Epithelial cell of prostate (primary cell): ENCODE results near the gene GNG12.
"Not testable (repeated sequence)": the region's sequence is repeated elsewhere in the genome, so short reads cannot be mapped to it uniquely, and the experiment has no call there.

Source experiments
- DNase-seq: peaks from one replicate; pipeline ENCODE4 v3.0.0-alpha.2; 2011; ENCODE audit warnings: low read depth, low spot score
- H3K27ac ChIP-seq: fragments of 450-650 bp; 2 replicates; pipeline ENCODE4 v1.5.1; 2017; ENCODE audit warnings: mild to moderate bottlenecking

The GNG12 gene

GRCh38 chr1:67740543-67740942 is 92.7 kb downstream of the GNG12 start:
- H3K27ac ChIP-seq, result peak overlapping the region; percentile 12
- no peak for DNase-seq

- no peak for DNase-seq
- peak overlapping the region; percentile 88 for H3K27ac ChIP-seq
Measured at GRCh38 chr1:67739361-67739760, 93.9 kb downstream of the GNG12 start.

- DNase-seq, result no peak
- H3K27ac ChIP-seq, result peak overlapping the region; percentile 88
Measured at GRCh38 chr1:67738401-67738800, 94.9 kb downstream of the GNG12 start.

GRCh38 chr1:67737875-67738274 is 95.4 kb downstream of the GNG12 start:
- no peak for DNase-seq
- peak overlapping the region; percentile 88 for H3K27ac ChIP-seq

GRCh38 chr1:67736750-67737149 is 96.5 kb downstream of the GNG12 start:
- no peak for DNase-seq
- H3K27ac ChIP-seq, result peak overlapping the region; percentile 88

GRCh38 chr1:67735806-67736627 is 97.2 kb downstream of the GNG12 start:
- H3K27ac ChIP-seq, result peak overlapping the region; percentile 88
- no peak for DNase-seq

- DNase-seq, result no peak
- H3K27ac ChIP-seq, result peak overlapping the region; percentile 88
Measured at GRCh38 chr1:67735206-67735605, 98.1 kb downstream of the GNG12 start.

GRCh38 chr1:67734323-67734690 is 99.0 kb downstream of the GNG12 start:
- H3K27ac ChIP-seq, result no peak overlapping the region
- no peak for DNase-seq

GRCh38 chr1:67733681-67734322 is 99.5 kb downstream of the GNG12 start:
- H3K27ac ChIP-seq, result no peak overlapping the region
- DNase-seq, result no peak

GRCh38 chr1:67732750-67733151 is 100.5 kb downstream of the GNG12 start:
- DNase-seq, result no peak
- H3K27ac ChIP-seq, result no peak overlapping the region

- no peak for DNase-seq
- H3K27ac ChIP-seq, result no peak overlapping the region
Measured at GRCh38 chr1:67731322-67731721, 101.9 kb downstream of the GNG12 start.

- H3K27ac ChIP-seq, result peak overlapping the region; percentile 55
- DNase-seq, result not testable (repeated sequence)
Measured at GRCh38 chr1:67730312-67730711, 103.0 kb downstream of the GNG12 start.

GRCh38 chr1:67729872-67730271 is 103.4 kb downstream of the GNG12 start:
- DNase-seq, result no peak
- H3K27ac ChIP-seq, result peak overlapping the region; percentile 55

- peak overlapping the region; percentile 96 for H3K27ac ChIP-seq
Measured at GRCh38 chr1:67726224-67726623, 107.0 kb downstream of the GNG12 start.

GRCh38 chr1:67724928-67725560 is 108.2 kb downstream of the GNG12 start:
- DNase-seq, result no peak
- peak overlapping the region; percentile 96 for H3K27ac ChIP-seq

More at GRCh38 chr1:67726224-67726623, 107.0 kb downstream of the GNG12 start:
- DNase-seq, result no peak

GRCh38 chr1:67723620-67724019 is 109.6 kb downstream of the GNG12 start:
- peak; percentile 79 for DNase-seq

GRCh38 chr1:67723126-67723525 is 110.1 kb downstream of the GNG12 start:
- DNase-seq, result no peak
- H3K27ac ChIP-seq, result peak overlapping the region; percentile 96

More at GRCh38 chr1:67723620-67724019, 109.6 kb downstream of the GNG12 start:
- peak overlapping the region; percentile 96 for H3K27ac ChIP-seq

- no peak for DNase-seq
- peak overlapping the region; percentile 96 for H3K27ac ChIP-seq
Measured at GRCh38 chr1:67722292-67722944, 110.8 kb downstream of the GNG12 start.

GRCh38 chr1:67721650-67722291 is 111.5 kb downstream of the GNG12 start:
- no peak overlapping the region for H3K27ac ChIP-seq
- no peak for DNase-seq

- no peak for DNase-seq
- no peak overlapping the region for H3K27ac ChIP-seq
Measured at GRCh38 chr1:67721112-67721511, 112.2 kb downstream of the GNG12 start.
